Small intestine (tissue), 7 donors: ENCODE results near the gene CHD3. TPM values are rescaled to one million over a fixed set of nuclear protein-coding genes. Genes with fewer than 3 reads are reported as not detected.

Experiments used
- DNase-seq, 2 donors: peaks; one replicate each; pipeline versions ENCODE4 v3.0.0 to v3.0.0-alpha.2; 2013
- FAIRE-seq: peaks from 2 replicates; lab custom pipeline; 2012; peaks lifted over from hg19 to GRCh38; lab: Jason Lieb, UNC
- H3K27ac ChIP-seq, 3 donors: one replicate each; pipeline ENCODE4 v1.5.1; 2013; ENCODE audit warnings: low read length in 2 of 3, mild to moderate bottlenecking in 2 of 3, control low read depth in 1 of 3, inconsistent platforms in 1 of 3, low read depth in 1 of 3, moderate library complexity in 1 of 3
- H3K27me3 ChIP-seq, 3 donors: one replicate each; pipeline ENCODE4 v1.6.1; 2013; ENCODE audit warnings: low read length in 3 of 3, inconsistent platforms in 1 of 3; ENCODE audit not compliant: control insufficient read depth in 3 of 3, insufficient read depth in 3 of 3
- H3K36me3 ChIP-seq, 3 donors: one replicate each; pipeline ENCODE4 v1.6.1; 2013; ENCODE audit warnings: low read length in 3 of 3, inconsistent platforms in 1 of 3, low read depth in 1 of 3, mild to moderate bottlenecking in 1 of 3, moderate library complexity in 1 of 3; ENCODE audit not compliant: control insufficient read depth in 3 of 3, insufficient read depth in 2 of 3
- H3K4me1 ChIP-seq, 3 donors: one replicate each; pipeline ENCODE4 v1.6.1; 2013; ENCODE audit warnings: low read length in 2 of 3, inconsistent platforms in 1 of 3, low read depth in 1 of 3, mild to moderate bottlenecking in 1 of 3, moderate library complexity in 1 of 3; ENCODE audit not compliant: control insufficient read depth in 3 of 3, insufficient read depth in 2 of 3
- H3K4me3 ChIP-seq, 3 donors: one replicate each; pipeline ENCODE4 v1.5.1; 2013; ENCODE audit warnings: low read length in 3 of 3, control low read depth in 1 of 3, inconsistent platforms in 1 of 3, low read depth in 1 of 3, mild to moderate bottlenecking in 1 of 3, moderate library complexity in 1 of 3
- H3K9me3 ChIP-seq, 2 donors: one replicate each; pipeline ENCODE4 v1.6.1; 2013; ENCODE audit warnings: low read depth in 1 of 2, low read length in 1 of 2; ENCODE audit not compliant: control insufficient read depth in 2 of 2, insufficient read depth in 1 of 2
- WGBS, 3 donors: extraction: QIAGEN DNeasy Blood & Tissue Kit; methylation state at CpG; one replicate each; pipeline ENCODE4 v1.1.7; 2013; 5-methylcytosine and 5-hydroxymethylcytosine counted together
- polyA plus RNA-seq, 4 donors: library from polyadenylated mRNA; stranded (reverse) in 3 of 4; unstranded in 1 of 4; fragments of 200-250 nt in 3 of 4; fragments of 120-200 nt in 1 of 4; gene quantifications; one replicate each; pipeline versions ENCODE4 v1.2.1 to v1.2.3, GENCODE V29; 2013
- donor health status: healthy with polysubstance abuse.
- donor health status: control.
- donor health status: control.
- donor health status: Bipolar disorder and iron deficiency.
- donor health status: healthy.

The CHD3 gene
- polyA plus RNA-seq, 4 donors = 23.7 to 60.4 (median 36.7) TPM

GRCh38 chr17:7846765-7847661 is 41.6 kb upstream of the CHD3 start:
- H3K27me3 ChIP-seq = no peaks in the 10 kb centered on the region
- H3K4me1 ChIP-seq = peaks cover 0 to 18% (median 4%) of the 10 kb centered on the region in 3 donors
- no peaks in the 10 kb centered on the region for H3K9me3 ChIP-seq
- 82 to 87% (median 87%) methylated on average over 29 to 34 of the region's 34 CpGs for WGBS, 3 donors
- H3K27ac ChIP-seq = no peak overlapping the region
- no peak for FAIRE-seq
- H3K36me3 ChIP-seq = peaks cover 13 to 68% (median 15%) of the 10 kb centered on the region in 3 donors
- DNase-seq = no peak
- no peak overlapping the region for H3K4me3 ChIP-seq

- DNase-seq (no peak), FAIRE-seq (no peak)
- Histone ChIP-seq H3K36me3 (peaks cover 17 to 80% (median 18%) of the 10 kb centered on the region in 3 donors), H3K4me3 (no peak overlapping the region), H3K9me3 (no peaks in the 10 kb centered on the region), H3K27me3 (no peaks in the 10 kb centered on the region), H3K4me1 (peaks cover 0 to 15% (median 4%) of the 10 kb centered on the region in 3 donors), H3K27ac (no peak overlapping the region)
- WGBS, 3 donors = 81% methylated on average over 15 to 20 of the region's 20 CpGs
Measured at GRCh38 chr17:7848131-7848579, 40.4 kb upstream of the CHD3 start.

GRCh38 chr17:7848739-7849129 is 39.9 kb upstream of the CHD3 start:
- H3K36me3 ChIP-seq = peaks cover 17 to 84% (median 20%) of the 10 kb centered on the region in 3 donors
- H3K27me3 ChIP-seq = no peaks in the 10 kb centered on the region
- no peak overlapping the region for H3K27ac ChIP-seq
- no peak overlapping the region for H3K4me3 ChIP-seq
- FAIRE-seq = no peak
- no peak for DNase-seq
- peaks cover 0 to 15% (median 4%) of the 10 kb centered on the region in 3 donors for H3K4me1 ChIP-seq
- H3K9me3 ChIP-seq = no peaks in the 10 kb centered on the region
- WGBS, 3 donors = 92 to 94% (median 92%) methylated on average over 21 of the region's 21 CpGs

- Histone ChIP-seq H3K9me3 (no peaks in the 10 kb centered on the region), H3K27me3 (no peaks in the 10 kb centered on the region), H3K36me3 (peaks cover 17 to 88% (median 20%) of the 10 kb centered on the region in 3 donors), H3K4me3 (no peak overlapping the region), H3K4me1 (peaks cover 0 to 15% (median 4%) of the 10 kb centered on the region in 3 donors), H3K27ac (no peak overlapping the region)
- no peak for FAIRE-seq
- 82 to 83% (median 83%) methylated on average over 29 to 35 of the region's 35 CpGs for WGBS, 3 donors
- DNase-seq = no peak
Measured at GRCh38 chr17:7849130-7849750, 39.3 kb upstream of the CHD3 start.

- H3K4me3 ChIP-seq = no peak overlapping the region
- no peaks in the 10 kb centered on the region for H3K9me3 ChIP-seq
- H3K36me3 ChIP-seq = peaks cover 17 to 93% (median 20%) of the 10 kb centered on the region in 3 donors
- FAIRE-seq = no peak
- H3K27ac ChIP-seq = no peak overlapping the region
- H3K27me3 ChIP-seq = no peaks in the 10 kb centered on the region
- no peak for DNase-seq
- H3K4me1 ChIP-seq = peaks cover 0 to 14% (median 4%) of the 10 kb centered on the region in 3 donors
- WGBS, 3 donors = 84 to 87% (median 87%) methylated on average over 12 of the region's 12 CpGs
Measured at GRCh38 chr17:7849751-7850504, 38.7 kb upstream of the CHD3 start.

- WGBS, 3 donors = 87 to 89% (median 89%) methylated on average over 17 of the region's 17 CpGs
- peaks cover 0 to 16% (median 0%) of the 10 kb centered on the region in 3 donors for H3K4me1 ChIP-seq
- no peaks in the 10 kb centered on the region for H3K27me3 ChIP-seq
- DNase-seq = no peak
- H3K27ac ChIP-seq = peak overlapping the region in 1 of 3 donors; percentile 33
- H3K36me3 ChIP-seq = peaks cover 17 to 93% (median 19%) of the 10 kb centered on the region in 3 donors
- H3K4me3 ChIP-seq = no peak overlapping the region
- no peak for FAIRE-seq
- H3K9me3 ChIP-seq = no peaks in the 10 kb centered on the region
Measured at GRCh38 chr17:7850701-7851437, 37.7 kb upstream of the CHD3 start.

- peaks cover 0 to 23% (median 0%) of the 10 kb centered on the region in 3 donors for H3K4me1 ChIP-seq
- H3K36me3 ChIP-seq = peaks cover 12 to 87% (median 13%) of the 10 kb centered on the region in 3 donors
- peak; percentile 94 to 97 for DNase-seq
- WGBS, 3 donors = 8 to 16% (median 14%) methylated on average over 60 of the region's 60 CpGs
- no peaks in the 10 kb centered on the region for H3K9me3 ChIP-seq
- H3K4me3 ChIP-seq = peak overlapping the region in 1 of 3 donors; percentile 5
- H3K27ac ChIP-seq = peak overlapping the region in 1 of 3 donors; percentile 33
- H3K27me3 ChIP-seq = no peaks in the 10 kb centered on the region
- FAIRE-seq = no peak
Measured at GRCh38 chr17:7851438-7852261, 36.9 kb upstream of the CHD3 start.
